Stimulated activated CD4-positive, alpha-beta T cell treated with anti-CD3 and anti-CD28 coated beads, Interleukin-2, amount 100 ng/mL, for 48 hours (primary cell): ENCODE measurements around the gene GRK5.

Experiments used
- DNase-seq, 2 donors: peaks; one replicate each; pipeline ENCODE4 v3.0.0-alpha.2; 2020

Gene GRK5

DNA sequence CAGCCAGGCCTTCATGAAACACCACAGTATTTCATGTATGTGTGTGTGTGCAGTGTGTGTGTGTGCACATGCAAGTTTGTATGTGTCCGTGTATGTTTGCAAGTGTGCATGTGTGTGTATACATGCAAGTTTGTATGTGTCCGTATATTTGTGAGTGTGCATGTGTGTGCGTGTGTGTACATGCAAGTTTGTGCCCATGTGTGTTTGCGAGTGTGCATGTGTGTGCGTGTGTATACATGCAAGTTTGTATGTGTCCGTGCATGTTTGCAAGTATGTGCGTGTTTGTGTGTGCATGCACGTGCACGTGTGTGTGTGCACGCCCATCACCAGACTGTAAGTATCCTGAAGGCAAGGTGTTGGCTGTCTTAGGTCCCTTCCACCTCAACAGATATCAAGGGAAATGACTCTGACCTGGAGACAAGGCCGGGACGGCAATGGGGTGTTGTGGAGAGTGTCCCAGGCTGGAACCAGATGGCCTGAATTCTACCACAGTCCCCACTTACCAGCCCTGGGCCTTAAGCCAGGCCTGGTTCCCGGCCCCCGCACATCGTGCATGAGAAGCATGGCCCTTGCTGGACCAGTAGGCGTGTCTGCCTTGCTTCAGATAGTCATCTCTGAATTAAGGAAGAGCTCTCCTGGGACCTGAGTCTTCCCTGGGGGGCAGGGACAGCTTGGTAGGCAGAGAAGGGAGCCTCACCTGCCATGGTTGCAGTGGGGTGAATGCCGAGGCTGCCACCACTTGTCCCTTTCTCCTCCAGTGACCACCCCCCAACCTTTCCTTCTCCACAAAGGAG is 140.0 kb downstream of the GRK5 start:
- no peak for DNase-seq

- no peak for DNase-seq
These were observed 140.7 kb downstream of the GRK5 start for GRCh38 chr10:119348106-119348505.

- DNase-seq, result no peak
These were observed 141.3 kb downstream of the GRK5 start for GRCh38 chr10:119348516-119349240.

GRCh38 chr10:119349341-119349740 is 142.0 kb downstream of the GRK5 start:
- no peak for DNase-seq

DNA sequence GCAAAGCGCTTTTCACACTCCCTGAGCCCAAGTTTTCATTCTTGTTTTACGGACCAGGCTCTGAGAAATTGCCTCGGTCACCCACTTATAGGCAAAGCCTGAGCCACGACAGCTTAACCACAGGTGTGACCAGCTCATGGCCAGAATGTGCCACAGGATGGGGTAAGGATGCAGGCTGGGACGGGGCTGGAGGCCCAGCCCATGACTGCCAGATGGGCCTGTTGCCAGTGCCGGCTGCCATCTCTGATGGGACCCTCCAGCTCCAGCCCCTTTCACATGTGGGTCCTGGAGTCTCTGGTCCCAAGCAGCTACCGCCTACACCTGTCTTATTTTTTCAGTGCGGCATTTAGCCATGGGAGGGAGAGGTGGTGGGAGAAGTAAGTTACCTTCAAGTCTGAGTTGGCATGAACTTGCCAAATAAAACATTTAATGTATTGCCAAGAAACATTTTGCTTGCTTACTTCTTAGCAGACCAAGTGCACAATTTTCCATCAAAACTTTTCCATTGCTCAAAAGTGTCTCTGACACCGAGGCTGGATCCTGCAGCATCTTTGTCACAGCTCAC is 142.6 kb downstream of the GRK5 start:
- no peak for DNase-seq

DNA sequence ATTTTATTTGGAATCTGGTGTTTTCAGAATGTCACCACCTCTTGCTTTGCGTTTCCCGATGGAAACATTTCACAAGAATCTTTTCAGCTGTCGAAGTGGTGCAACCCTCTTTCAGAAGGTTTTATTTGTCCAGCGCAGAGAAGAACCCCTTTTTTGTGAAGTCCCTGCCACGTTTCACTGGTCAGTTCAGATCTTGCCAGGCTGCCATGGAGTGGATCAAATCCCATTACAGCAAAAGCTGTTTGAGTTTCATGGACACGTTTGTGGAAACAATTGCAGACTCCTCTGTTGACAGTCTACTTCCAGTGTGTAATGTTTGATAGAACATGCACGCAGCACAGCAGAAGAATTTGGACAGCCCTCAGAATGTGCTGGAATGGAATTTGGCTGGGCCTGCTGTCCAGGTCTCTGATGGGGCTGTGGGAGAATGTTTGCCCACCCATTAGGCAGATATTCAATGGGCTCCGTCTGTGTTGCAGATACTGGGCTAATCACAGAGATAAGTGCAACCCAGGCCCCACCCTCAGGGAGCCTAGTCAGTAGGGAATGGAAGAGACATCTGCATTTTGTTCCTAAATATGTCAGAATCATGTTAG is 143.2 kb downstream of the GRK5 start:
- DNase-seq, result no peak

DNA sequence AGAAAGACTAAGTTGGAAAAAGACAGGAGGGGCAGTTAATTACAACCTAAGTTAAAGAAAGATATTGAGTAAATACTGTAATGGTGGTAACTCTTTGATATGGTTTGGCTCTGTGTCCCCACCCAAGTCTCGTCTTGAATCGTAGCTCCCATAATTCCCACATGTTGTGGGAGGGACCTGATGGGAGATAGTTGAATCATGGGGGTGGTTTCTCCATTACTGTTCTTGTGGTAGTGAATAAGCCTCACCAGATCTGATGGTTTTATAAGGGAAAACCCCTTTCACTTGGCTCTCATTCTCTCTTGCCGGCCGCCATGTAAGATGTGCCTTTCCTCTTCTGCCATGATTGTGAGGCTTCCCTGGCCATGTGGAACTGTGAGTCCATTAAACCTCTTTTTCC is 143.8 kb downstream of the GRK5 start:
- DNase-seq, result no peak

GRCh38 chr10:119352042-119352441 is 144.7 kb downstream of the GRK5 start:
- DNase-seq, result no peak

DNA sequence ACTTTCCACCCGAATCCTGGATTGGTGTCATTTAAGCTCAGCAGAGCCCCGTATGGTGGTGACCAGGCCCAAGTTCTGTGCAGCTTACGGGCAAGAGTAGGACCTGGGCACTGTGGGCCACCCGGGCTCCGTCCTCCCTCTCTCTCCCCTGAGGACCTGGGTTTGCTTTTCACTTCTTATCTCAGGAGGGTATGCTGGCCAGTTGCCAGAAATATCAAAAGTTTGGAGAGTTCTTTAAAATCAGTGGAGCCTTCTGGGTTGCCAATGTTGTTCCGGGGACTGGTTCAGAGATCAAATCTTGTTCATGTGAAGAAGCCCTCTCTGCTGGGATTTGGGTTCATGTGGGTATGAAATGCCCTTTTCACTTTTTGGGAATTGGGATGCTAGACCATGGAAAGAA is 145.4 kb downstream of the GRK5 start:
- DNase-seq, result no peak

- DNase-seq, result no peak
These were observed 146.1 kb downstream of the GRK5 start for GRCh38 chr10:119353421-119353820.

- DNase-seq, result no peak
These were observed 148.6 kb downstream of the GRK5 start for GRCh38 chr10:119355930-119356329.

DNA sequence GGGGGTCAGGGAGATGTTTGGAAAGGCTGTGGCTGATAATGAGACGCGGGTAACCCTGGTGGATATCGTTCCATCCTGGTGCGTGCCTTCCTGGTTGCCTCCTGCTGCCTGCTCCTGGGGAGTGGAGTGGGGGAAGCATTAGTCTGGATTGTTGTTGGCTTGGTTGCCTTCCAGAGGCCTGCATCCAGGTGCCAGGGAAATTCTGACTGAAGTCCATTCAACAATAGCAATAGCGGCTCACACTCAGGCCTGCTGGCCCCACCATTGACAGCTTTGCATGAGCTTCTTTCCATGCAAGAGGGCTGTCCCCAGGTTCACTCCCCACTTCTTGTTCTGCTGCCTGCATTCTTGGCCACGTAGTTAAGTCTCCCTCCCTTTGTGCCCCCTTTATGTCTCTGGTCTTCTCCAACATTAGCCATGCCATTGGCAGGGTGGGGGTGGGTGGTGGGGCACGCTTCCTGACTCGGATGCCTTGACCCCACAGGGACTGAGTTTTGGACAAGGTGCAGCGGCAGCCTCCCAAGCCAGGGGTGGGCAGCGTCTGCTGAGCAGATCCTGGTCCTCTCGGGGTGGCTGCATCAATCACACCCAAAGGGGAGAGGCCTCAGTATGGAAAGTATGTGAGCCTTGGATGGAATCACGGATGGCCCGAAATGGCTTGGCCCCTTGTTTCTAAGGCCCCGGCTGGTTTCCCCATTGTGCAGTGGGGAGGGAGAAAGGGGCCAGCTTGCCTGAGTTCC is 150.2 kb downstream of the GRK5 start:
- no peak for DNase-seq

DNA sequence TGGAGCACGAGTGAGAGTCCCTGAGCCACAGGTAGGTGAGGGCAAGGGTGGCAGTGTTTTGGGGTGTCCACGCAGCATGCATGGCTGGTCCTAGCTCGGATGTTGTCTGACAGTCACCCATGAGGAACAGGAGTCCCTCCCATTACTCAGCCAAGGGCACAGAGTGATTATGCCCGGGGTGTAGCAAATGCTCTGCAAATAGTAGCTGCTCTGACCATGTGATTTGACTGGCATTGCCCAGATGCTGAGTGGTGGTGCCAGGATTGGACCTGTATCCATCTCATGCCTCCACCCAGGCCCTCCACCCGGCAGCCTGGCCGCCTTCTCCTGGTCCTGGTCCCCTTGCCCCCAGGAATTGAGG is 150.8 kb downstream of the GRK5 start:
- DNase-seq, result no peak

GRCh38 chr10:119358567-119358966 is 151.2 kb downstream of the GRK5 start:
- no peak for DNase-seq

- DNase-seq, result no peak
These were observed 151.7 kb downstream of the GRK5 start for GRCh38 chr10:119359025-119359424.

- DNase-seq, result peak in 1 of 2 donors; percentile 19
These were observed 153.0 kb downstream of the GRK5 start for GRCh38 chr10:119360181-119360921.

- DNase-seq, result no peak
These were observed 153.7 kb downstream of the GRK5 start for GRCh38 chr10:119361037-119361436.

DNA sequence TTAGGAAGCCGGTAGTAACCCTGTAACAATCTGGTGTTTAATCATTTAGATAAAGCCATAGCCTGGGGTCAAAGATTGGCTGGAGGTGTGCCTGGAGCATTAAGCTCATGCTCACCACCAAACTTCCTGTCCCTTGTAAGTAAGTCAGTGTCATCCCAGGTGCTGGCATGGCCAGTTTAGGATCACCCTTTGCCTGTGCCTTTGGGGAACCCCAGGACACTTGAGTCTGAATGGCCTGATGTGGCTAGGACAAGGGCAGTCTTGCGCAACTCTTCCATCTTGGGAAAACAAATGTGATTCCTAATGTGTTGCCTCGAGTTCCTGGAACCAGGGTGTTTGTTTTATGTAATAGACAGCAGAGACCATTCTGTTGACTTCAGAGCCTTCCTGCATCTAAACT is 154.8 kb downstream of the GRK5 start:
- DNase-seq, result no peak

GRCh38 chr10:119364645-119365600 is 157.6 kb downstream of the GRK5 start:
- DNase-seq, result no peak

- no peak for DNase-seq
These were observed 158.6 kb downstream of the GRK5 start for GRCh38 chr10:119365773-119366599.
